Measurements from ENCODE around the gene STK11.

GRCh38 chr19:1173845-1174809 lies 31.5 kb upstream of the STK11 start, which contains the start of gene SBNO2:
- TF ChIP-seq CTCF (IDR thresholded peaks at IDR 0.05; ENCODE audit: extremely low read depth in 1 of 2, insufficient read depth in 1 of 2, low read depth in 1 of 2, low read length in 2 of 2) (no peak), POLR2A (IDR thresholded peaks at IDR 0.05; ENCODE audit: low read depth, low read length) (peak; percentile 95), MAX (IDR thresholded peaks at IDR 0.05; ENCODE audit: insufficient read depth, insufficient read length) (no peak), EZH2 (IDR thresholded peaks at IDR 0.05; ENCODE audit: borderline replicate concordance, low read depth, low read length, severe bottlenecking) (no peak), JUN (IDR thresholded peaks at IDR 0.05; ENCODE audit: borderline replicate concordance, insufficient read depth, insufficient read length, low read depth) (no peak), GATA2 (IDR thresholded peaks at IDR 0.05; ENCODE audit: insufficient read depth, insufficient read length, low read depth, low read length) (no peak), MYC (IDR thresholded peaks at IDR 0.05; ENCODE audit: low read depth, low read length) (no peak), POLR2AphosphoS5 (IDR thresholded peaks at IDR 0.05; ENCODE audit: insufficient read depth, low read depth, low read length) (peak; percentile 98)
